Panc1 (cell line): ENCODE data around the gene CDH13. TPM values are rescaled to one million over a fixed set of nuclear protein-coding genes. Genes with fewer than 3 reads are reported as not detected.

Source experiments
- ATAC-seq: fragments of 200-7000 bp; cut with Tn5 transposase; 2 replicates; pipeline ENCODE4 v1.9.1; 2020; ENCODE audit warnings: mild to moderate bottlenecking, moderate library complexity
- BruUV-seq: library from RNA; stranded (reverse); fragments of 400-500 nt; replicated peaks from 2 replicates; lab custom pipeline; 2021; lab: Mats Ljungman, UMichigan
- CTCF ChIA-PET: fragments of 300-600 bp; sonication (Branson Sonifier 250); formaldehyde crosslinking; loops from one replicate; lab custom pipeline; 2022; ENCODE audit warnings: antibody characterized with exemption; lab: Charles Lee
- POLR2A ChIA-PET: fragments of 300-600 bp; sonication (Branson Sonifier 250); formaldehyde crosslinking; loops from one replicate; lab custom pipeline; 2022; ENCODE audit warnings: antibody characterized with exemption; lab: Charles Lee
- DNase-seq: peaks from one replicate; pipeline ENCODE4 v3.0.0-alpha.2; 2010; ENCODE audit warnings: low read depth, low spot score
- H3K27ac ChIP-seq: 2 replicates; pipeline ENCODE4 v1.5.1; 2011; ENCODE audit warnings: mild to moderate bottlenecking, low read length, inconsistent platforms
- H3K27me3 ChIP-seq: fragments of 200-500 bp; sonication (Bioruptor generic); 2 replicates; pipeline ENCODE4 v1.6.0; 2014; ENCODE audit warnings: low read length, inconsistent platforms; ENCODE audit not compliant: control insufficient read depth, insufficient read depth
- H3K36me3 ChIP-seq: fragments of 200-500 bp; sonication (Bioruptor generic); 2 replicates; pipeline ENCODE4 v1.5.1; 2014; ENCODE audit warnings: inconsistent platforms, mild to moderate bottlenecking, low read length, moderate library complexity; ENCODE audit not compliant: control insufficient read depth, insufficient read depth
- H3K4me1 ChIP-seq: 2 replicates; pipeline ENCODE4 v1.5.1; 2011; ENCODE audit warnings: inconsistent platforms, mild to moderate bottlenecking, low read length, moderate library complexity; ENCODE audit not compliant: control insufficient read depth, insufficient read depth
- H3K4me3 ChIP-seq, 2 experiments: 2 replicates each; pipeline ENCODE4 v1.5.1; 2011 to 2012; ENCODE audit warnings: low read depth in 2 of 2, low read length in 2 of 2, mild to moderate bottlenecking in 2 of 2, inconsistent platforms in 1 of 2, moderate library complexity in 1 of 2
- H3K9me3 ChIP-seq: fragments of 200-500 bp; sonication (Bioruptor generic); 2 replicates; pipeline ENCODE4 v1.5.1; 2014; ENCODE audit warnings: low read depth, mild to moderate bottlenecking, inconsistent platforms, low read length, moderate library complexity; ENCODE audit not compliant: control insufficient read depth, insufficient read depth
- POLR2AphosphoS5 ChIP-seq: IDR thresholded peaks from 2 replicates; pipeline ENCODE4 v1.6.1; 2012; ENCODE audit warnings: mild to moderate bottlenecking, low read depth, low read length, moderate library complexity
- REST ChIP-seq, 2 experiments: IDR thresholded peaks; 2 replicates each; pipeline ENCODE4 v1.6.1; 2011 to 2012; ENCODE audit warnings: low read depth in 2 of 2, control low read depth in 1 of 2, low read length in 1 of 2, mild to moderate bottlenecking in 1 of 2, moderate library complexity in 1 of 2; ENCODE audit not compliant: insufficient read depth in 1 of 2
- SIN3A ChIP-seq: IDR thresholded peaks from 2 replicates; pipeline ENCODE4 v1.6.1; 2012; ENCODE audit warnings: low read depth, mild to moderate bottlenecking, low read length, moderate library complexity, borderline replicate concordance; ENCODE audit not compliant: insufficient read depth
- TCF7L2 ChIP-seq: IDR thresholded peaks from 2 replicates; pipeline ENCODE4 v1.6.1; 2011; ENCODE audit warnings: mild to moderate bottlenecking, low read depth, low read length, inconsistent platforms
- in situ Hi-C: cut with HindIII; loops from 2 replicates; pipeline ENCODE4 v1.10.0; 2016; ENCODE audit warnings: low sequenced_read_pairs, low pct_unique_long_range_greater_than_20kb
- intact Hi-C: fragments of 100-400 bp; cut with micrococcal nuclease; formaldehyde crosslinking; loops from one replicate; pipeline ENCODE4 v1.10.0; 2022; ENCODE audit not compliant: unreplicated experiment
- total RNA-seq: library from RNA; stranded (reverse); gene quantifications from one replicate; pipeline ENCODE4 v1.2.1, GENCODE V29; 2021; ENCODE audit not compliant: unreplicated experiment
- TF ChIP-seq, protein P1 (sequence below): fragments of 450-650 bp; IDR thresholded peaks from 2 replicates; pipeline ENCODE4 v1.5.1; 2017; ENCODE audit warnings: mild to moderate bottlenecking

CDH13 gene
- total RNA-seq, 1 experiment from 2014 or later = not detected

DNA sequence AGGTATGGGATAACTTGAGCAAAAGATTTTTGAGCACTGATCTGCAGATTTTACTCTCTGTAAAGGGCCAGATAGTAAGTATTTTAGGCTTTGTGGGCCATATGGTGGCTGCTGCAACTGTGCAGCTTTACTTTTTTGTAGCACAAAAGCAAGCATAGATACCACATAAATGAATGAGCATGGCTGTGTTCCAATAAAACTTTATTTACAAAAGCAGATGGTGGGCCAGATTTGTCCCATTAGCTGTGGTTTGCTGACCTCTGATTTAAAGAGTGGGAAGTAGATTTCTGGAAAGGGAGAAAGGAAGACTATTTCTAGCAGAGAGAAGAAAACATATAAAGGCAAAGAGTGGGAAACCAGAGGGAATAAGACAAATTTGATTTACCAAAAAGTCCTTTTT lies 882.5 kb downstream of the CDH13 start:
- DNase-seq (no peak), ATAC-seq (no peak)
- H3K27ac ChIP-seq = no peak overlapping the region
- ChIA-PET POLR2A (no interaction called here), CTCF (no interaction called here)
- in situ Hi-C loops = no loop called here
- intact Hi-C loops = no loop called here
- BruUV-seq = no TSS peak
- H3K9me3 ChIP-seq = no peaks in the 10 kb centered on the region
- H3K4me1 ChIP-seq = no peaks in the 10 kb centered on the region
- H3K36me3 ChIP-seq = no peaks in the 10 kb centered on the region
- H3K27me3 ChIP-seq = no peaks in the 10 kb centered on the region; the same call in 1 of the 2 replicates
- TF ChIP-seq REST (IDR thresholded peaks at IDR 0.05; ENCODE audit: insufficient read depth in 1 of 2, low read depth in 2 of 2, low read length in 1 of 2) (no peak), SIN3A (no peak), TCF7L2 (no peak), POLR2AphosphoS5 (no peak)
- TF ChIP-seq, protein P1, sequence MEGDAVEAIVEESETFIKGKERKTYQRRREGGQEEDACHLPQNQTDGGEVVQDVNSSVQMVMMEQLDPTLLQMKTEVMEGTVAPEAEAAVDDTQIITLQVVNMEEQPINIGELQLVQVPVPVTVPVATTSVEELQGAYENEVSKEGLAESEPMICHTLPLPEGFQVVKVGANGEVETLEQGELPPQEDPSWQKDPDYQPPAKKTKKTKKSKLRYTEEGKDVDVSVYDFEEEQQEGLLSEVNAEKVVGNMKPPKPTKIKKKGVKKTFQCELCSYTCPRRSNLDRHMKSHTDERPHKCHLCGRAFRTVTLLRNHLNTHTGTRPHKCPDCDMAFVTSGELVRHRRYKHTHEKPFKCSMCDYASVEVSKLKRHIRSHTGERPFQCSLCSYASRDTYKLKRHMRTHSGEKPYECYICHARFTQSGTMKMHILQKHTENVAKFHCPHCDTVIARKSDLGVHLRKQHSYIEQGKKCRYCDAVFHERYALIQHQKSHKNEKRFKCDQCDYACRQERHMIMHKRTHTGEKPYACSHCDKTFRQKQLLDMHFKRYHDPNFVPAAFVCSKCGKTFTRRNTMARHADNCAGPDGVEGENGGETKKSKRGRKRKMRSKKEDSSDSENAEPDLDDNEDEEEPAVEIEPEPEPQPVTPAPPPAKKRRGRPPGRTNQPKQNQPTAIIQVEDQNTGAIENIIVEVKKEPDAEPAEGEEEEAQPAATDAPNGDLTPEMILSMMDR = no peak
- H3K4me3 ChIP-seq = no peak overlapping the region

GRCh38 chr16:83510906-83511305 lies 884.1 kb downstream of the CDH13 start:
- ChIA-PET CTCF (no interaction called here), POLR2A (no interaction called here)
- DNase-seq (no peak), ATAC-seq (no peak)
- H3K27ac ChIP-seq = no peak overlapping the region
- BruUV-seq = no TSS peak
- H3K9me3 ChIP-seq = no peaks in the 10 kb centered on the region
- TF ChIP-seq, protein P1 = no peak
- TF ChIP-seq REST (IDR thresholded peaks at IDR 0.05; ENCODE audit: insufficient read depth in 1 of 2, low read depth in 2 of 2, low read length in 1 of 2) = no peak
- no peak for TF ChIP-seq TCF7L2
- no peak for TF ChIP-seq POLR2AphosphoS5
- no peak for TF ChIP-seq SIN3A
- intact Hi-C loops (no loop called here), in situ Hi-C loops (no loop called here)
- H3K4me1 ChIP-seq = no peaks in the 10 kb centered on the region
- H3K36me3 ChIP-seq = no peaks in the 10 kb centered on the region
- H3K4me3 ChIP-seq = no peak overlapping the region
- H3K27me3 ChIP-seq = no peaks in the 10 kb centered on the region; the same call in 1 of the 2 replicates
